SKM-1 treated with dmso at 0.1 percent for 144 hours (cell line): ENCODE results near the gene PEX7.
"Not testable (repeated sequence)": the region's sequence is repeated elsewhere in the genome, so short reads cannot be mapped to it uniquely, and the experiment has no call there.

Experiments used
- DNase-seq: peaks from one replicate; lab custom pipeline; 2025; ENCODE audit not compliant: unreplicated experiment; lab: John Stamatoyannopoulos, UW

The PEX7 gene

DNA sequence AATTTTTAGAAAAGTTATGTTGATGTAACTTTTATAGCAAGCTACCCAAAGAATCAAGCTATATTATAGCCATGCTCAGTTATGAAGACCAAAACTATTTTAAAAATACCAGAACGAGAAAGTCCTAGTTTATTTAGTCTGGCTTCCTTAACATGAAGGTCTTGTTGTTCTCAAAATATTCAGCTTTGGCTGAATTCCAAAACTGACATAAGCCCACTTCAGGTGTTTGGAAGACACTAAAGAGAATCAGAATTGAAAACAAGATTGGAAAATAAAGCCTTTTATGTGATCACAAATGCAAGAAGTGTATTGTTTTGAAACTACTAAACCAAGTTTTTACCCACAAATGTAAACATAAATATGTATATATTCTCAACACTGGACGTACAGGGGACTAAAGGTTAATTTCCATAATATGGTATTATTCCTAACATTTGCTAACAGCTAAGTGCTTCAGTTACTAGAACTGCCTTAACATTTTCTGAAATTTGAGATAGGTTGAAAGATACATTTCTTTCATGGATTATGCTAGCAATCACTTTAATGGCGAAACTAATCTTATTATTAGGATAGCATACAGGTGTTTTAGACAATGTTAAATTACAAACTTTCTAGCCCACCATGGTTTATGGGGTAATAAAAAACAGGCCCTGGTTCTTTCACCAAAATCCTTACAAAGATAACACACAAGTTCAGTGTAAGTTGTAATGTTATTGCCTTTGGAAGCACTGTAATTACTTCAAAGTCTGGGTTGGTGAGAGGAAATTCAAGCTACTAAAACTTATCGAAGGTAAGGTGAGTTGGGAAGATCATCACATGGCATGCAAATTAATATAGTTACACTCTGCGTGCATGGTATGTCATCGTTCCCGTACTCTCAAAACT, 31.7 kb upstream of the PEX7 start:
- DNase-seq = no peak

DNA sequence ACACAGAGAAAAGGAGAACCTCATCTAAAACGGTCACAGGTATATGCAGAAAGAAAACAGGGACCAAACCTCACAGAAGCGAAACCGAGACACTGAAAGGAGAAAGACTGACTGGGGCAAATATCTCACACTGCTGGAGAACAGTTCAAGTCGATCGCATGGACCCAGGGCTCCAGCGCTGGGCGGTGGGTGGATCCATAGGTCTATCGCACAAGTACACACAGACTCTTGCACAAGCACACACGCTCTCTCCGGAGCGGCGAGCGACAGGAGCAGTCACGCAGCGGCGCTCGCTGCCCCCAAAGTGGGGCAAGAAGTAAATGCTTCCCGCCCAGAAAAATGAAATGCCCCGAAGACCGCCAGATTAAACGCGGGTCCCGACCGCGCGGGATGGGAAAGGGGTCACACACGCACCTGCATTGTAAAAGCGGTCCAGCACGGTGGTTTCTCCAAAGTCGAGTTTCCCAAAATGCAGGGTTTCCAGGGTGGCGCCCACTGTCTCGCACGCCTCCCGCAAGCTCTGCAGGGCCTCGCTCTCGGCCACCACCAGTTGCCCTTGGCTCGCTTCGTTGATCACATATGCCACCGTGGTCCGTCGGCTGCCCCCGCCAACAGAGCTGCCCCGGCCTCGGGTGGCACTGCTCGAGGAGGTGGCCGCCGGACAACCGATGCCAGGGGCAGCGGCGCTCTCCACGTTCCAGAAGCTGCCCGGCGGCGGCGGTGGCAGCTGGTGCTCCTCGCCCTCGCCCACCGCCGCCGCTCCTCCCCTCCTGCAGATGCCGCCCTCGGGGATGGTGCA, 30.9 kb upstream of the PEX7 start:
- peak; percentile 77 for DNase-seq

DNA sequence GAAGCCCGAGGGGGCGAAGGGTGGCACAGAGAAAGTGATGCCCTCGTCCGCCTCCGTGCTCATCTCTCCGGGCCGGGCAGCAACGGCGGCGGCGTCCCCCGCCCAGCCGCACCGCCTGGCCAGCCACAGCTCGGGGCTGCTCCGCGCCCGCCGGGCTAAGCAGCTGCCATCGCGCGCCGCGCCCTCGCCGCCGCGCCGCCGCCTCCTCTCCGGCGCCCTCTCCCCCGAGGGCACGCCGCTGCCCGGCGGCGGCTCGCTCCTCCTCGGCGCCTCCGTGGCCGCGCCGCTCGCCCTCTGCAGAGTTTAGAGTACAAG, 30.3 kb upstream of the PEX7 start:
- no peak for DNase-seq

DNA sequence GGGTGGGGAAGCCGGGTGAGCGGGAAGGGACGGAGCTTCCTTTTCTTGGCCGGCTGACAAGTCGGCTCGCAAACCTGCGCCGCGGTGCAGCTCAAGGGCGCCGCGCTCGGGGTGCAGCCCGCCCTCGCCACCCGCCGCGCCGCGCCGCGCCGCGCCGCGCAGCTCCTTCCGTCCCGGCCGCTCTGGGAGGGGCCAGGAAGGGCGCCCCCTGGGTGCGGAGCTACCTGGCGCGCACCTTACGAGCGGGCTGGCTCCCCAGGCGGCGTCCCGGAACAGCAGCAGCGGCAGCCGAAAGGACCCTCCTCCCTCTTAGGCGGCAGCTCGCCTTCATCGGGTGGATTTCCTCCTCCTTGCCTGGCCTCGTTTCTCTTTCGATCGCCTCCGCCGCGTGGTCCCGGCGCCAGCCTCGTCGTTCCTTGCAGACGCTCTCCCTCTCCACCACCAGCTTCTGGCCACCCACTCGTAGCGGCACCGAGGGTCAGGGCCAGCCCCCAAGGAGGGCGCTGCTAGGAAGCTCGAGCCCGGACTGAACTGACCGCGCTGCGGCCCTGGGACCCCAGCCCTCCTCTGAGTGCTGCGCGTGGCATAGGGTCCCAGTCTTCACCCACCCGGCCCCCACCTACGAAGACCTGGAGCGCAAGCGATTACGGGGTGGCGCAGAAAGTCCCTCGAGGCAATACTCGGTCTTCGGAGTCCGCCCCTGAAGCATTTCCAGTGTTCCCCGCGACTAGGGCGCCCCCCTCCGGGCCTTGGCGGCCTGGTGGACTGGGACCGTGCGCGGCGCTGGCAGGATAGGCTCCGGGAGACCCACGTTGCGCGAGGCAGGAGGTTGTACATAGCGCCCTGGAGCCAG, 29.8 kb upstream of the PEX7 start, which contains the start of gene MAP3K5:
Gene MAP3K5, minus strand, starts transcription at position 68 of the 853 bp plus-strand sequence. CDS start 320 bp downstream, outside the sequence.
- DNase-seq = peak; percentile 95

DNA sequence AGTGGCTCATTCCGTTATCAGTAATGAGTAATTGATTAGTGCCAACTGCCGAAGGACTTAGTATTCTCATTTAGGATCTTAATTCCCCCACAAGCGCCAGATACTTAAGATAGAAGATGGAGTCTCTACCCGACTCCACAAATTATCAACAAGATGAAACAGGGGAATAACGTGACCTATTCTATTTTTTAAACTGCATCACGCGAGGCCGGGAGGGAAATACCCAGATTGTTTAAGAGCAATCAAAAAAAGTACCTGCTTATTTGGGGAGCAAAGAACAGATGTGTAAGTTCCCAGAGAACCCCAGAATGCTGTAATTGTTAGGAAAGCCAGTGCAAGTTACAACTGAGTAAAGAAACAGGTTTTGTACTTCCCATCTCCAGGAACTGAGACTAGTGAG, 29.0 kb upstream of the PEX7 start:
- DNase-seq = no peak

DNA sequence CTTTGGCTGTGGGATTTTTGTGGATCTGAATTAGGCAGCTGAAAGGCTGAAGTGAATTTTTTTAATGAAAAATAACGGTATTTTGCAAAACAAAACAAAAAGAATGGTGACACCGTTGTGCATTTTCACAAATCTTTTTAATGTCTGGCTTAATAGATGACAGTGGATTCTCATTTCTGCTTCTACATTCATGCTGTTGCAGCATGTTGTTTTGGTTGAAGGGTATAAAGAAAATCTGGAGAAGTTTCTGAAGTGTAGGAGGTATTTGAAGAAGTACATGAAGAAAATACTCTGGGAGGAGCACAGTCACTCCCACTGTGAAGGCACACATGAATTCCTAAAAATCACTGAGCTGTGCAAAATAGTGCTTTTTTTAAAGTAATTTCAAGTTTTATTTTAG, 27.0 kb upstream of the PEX7 start:
- DNase-seq = no peak

DNA sequence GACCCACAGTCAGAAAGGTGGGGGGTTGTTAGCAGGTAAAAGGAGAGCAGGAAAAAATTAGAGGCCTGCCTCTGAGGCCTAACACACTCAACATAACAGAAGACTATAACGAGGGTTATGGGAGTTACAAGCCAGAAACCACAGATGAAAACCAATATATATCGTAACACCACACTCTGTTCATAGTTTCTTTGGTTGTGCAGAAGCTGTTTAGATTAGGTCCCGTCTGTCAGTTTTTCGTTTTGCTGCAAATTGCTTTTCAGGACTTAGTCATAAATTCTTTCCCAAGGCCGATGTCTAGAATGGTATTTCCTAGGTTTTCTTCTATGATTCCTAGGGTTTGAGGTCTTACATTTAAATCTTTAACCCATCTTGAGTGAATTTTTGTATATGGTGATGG, 26.4 kb upstream of the PEX7 start:
- no peak for DNase-seq

DNA sequence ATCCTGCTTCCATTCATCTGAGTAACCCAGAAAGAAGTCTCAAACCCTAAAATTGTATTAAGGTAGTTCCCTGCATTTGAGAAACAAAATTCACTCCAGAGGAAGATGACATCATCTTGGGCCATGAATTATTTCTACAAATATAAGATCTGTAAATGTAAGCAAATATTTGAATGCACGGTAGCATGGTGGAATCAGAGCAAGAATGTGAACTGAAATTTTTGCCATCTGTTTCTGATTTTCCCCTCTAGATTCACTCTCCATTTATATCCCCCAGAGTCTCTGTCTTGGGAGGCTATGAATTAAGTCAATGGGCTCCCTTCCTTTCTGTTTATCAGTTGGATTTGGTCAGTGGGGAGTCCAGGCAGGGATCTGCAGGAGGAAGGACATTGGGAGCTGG, 24.3 kb upstream of the PEX7 start:
- no peak for DNase-seq

DNA sequence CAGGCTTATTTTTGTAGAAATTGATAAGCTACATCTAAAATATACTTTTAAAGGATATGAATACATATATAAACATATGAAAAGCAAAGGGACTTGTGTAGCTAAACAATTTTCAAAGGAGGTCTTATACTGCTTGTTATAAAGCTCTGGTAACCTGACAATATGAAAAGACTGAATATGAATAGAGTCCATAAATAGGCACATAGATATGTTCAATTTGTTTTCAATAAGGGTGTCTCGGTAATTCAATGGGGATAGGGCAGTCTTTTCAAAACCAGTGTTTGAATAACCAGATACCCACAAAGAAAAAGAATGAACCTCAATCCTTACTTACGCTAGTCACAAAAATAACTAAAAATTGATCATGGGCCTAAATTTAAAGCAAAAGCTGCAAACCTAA, 20.8 kb upstream of the PEX7 start:
- no peak for DNase-seq

DNA sequence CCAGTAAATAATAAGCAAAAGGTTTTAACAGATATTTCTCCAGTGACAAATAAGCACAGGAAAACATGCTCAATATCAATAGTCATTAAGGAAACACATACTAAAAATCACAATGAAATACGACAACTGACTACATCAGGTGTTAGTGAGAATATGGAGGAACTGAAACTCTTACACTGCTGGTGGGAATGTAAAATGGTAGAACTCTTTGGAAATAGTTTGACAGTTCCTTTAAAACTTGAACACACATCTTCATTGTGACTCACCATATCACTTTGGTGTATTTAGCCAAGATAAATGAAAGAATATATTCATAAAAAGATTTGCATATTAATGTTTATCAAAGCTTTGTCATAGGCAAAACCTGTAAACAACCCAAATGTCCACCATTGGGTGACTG, 18.8 kb upstream of the PEX7 start:
- no peak for DNase-seq

DNA sequence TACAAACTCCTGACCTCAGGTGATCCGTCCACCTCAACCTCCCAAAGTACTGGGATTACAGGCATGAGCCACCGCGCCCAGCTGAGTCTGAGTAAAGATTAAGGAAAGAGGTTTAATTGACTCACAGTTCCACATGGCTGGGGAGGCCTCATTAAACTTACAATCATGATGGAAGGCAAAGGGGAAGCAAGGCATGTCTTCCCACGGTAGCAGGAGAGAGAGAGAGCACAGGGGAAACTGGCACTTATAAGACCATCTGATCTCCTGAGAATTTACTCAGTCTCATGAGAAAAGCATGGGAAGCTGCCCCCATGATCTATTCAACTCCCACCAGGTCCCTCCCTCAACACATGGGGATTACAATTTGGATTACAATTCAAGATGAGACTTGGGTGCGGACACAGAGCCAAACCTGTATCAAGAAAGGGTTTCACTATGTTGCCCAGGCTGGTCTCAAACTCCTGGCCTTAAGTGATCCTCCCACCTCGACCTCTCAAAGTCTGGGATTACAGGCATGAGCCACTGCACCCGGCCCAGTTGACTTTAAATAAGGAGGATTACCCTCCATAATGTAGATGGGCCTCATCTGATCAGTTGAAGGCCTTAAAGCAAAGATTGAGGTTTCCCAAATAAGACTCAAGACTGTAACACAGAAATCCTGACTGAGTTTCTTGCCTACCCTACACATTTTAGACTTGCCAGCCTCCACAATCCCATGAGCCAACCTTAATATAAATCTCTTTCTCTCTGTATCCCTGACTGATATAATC, 13.1 kb upstream of the PEX7 start:
- no peak for DNase-seq

DNA sequence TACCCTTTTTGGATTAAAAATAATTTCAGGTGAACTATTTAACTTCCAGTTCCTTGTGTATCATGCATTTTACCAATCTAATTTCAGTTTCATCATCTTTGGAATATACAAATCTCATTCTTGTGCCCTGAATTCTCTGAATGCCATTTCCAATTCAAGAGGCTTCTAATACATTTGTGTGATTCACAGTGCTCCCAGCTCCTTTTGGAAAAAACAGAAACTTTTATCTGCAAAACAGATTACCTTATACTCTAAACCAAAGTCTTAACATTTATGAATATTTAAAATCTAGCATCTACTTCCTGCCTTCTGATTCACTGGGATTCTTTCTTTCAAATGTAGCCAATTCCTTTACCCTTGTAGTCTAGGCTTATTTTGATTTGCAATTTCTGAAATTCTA, 11.1 kb upstream of the PEX7 start:
- no peak for DNase-seq

DNA sequence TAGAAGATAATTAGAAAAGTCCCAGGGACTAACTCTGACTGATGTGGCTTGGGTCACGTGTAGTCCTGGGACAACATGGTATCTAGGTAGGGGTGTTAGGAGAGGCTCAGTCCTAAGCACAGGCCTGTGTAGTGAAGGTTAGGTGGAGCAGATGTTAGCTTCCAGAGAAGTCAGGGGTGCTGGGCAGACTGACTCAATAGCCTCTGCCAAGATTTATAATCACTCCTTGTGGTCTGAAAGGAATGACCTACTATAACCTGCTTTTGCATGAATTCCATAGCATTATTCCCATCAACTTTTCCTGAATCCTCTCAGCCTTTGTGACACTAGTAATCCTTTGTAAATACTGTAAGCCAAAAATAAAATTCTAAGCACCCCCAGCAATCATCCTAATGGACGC, 10.2 kb upstream of the PEX7 start:
- DNase-seq = no peak

DNA sequence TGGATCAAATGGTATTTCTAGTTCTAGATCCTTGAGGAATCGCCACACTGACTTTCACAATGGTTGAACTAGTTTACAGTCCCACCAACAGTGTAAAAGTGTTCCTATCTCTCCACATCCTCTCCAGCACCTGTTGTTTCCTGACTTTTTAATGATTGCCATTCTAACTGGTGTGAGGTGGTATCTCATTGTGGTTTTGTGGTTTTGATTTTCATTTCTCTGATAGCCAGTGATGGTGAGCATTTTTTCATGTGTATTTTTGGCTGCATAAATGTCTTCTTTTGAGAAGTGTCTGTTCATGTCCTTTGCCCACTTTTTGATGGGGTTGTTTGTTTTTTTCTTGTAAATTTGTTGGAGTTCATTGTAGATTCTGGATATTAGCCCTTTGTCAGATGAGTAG, 6.8 kb upstream of the PEX7 start:
- DNase-seq = not testable (repeated sequence)

DNA sequence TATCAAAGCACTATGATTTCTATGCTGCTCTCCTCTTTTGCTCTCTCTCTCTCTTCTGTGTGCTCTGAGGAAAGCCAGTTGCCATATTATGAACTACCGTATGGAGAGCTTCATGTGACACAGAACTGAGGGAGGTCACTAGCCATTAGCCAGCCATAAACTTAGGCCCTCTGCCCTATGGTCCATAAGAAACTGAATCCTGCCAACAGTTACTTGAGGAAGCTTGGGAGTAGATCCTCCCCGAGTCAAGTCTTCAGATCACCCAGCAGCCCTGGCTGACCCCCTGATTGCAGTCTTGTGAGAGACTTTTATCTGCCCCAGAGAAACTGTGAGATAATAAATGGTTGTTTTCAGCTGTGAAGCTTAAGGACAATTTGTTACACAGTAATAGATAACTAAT, 5.7 kb upstream of the PEX7 start:
- no peak for DNase-seq

DNA sequence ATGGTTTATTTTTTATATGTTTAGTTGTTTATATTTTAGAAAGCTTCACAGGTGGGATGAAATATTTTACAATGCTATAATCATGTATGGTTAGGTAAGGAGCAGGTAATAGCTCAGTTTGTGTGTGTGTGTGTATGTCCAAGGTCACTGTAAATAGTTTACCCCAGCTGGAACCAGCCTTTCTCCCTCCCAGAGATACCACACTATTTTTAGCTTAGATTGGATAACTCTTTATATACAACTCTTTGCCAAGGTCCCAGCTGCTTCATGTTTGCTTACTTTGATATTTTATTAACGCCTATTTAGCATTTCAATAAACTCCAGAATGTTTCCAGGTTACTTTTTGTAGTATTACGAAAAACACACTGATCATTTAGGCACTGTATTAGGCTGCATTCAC, 1.8 kb upstream of the PEX7 start:
- DNase-seq = no peak

DNA sequence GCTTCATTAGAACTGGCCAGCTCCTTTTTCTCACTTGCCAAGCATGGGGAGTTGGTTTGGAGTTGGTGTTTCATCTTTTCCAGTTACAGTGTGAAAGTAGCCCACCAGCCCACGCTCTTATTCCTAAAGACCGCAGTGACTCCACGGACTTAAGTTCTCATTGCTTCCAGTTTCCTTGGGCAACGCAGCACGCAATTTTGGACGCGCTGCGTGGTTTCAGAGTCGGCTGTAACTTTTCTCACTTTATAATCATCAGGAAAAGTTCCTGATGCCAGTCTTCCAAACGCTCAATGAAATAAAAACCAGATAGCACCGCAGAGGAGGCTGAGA, 381 bp upstream of the PEX7 start:
- DNase-seq = no peak

DNA sequence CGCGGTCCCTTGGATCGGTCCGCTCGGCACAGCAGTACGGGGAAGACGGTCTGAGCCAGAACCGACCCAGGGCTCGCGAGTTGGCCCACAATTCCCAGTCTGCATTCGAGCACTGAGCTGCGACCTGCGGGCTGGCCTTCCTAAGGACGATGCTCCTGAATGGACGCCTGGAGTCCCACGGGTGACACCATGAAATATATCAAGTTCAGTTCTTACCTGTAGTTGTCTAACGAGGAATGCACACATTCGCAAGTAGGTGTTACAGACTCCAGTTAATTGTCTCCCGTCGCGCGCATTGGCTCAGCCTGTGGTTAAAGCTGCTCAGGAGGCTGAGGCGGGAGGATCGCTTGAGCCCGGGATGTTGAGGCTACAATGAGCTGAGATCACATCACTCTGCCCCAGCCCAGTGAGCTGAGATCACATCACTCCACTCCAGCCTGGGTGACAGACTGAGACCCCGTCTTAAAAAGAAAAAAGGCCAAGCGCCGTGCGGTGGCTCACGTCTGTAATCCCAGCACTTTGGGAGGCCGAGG, 802 bp downstream of the PEX7 start:
- DNase-seq = no peak

DNA sequence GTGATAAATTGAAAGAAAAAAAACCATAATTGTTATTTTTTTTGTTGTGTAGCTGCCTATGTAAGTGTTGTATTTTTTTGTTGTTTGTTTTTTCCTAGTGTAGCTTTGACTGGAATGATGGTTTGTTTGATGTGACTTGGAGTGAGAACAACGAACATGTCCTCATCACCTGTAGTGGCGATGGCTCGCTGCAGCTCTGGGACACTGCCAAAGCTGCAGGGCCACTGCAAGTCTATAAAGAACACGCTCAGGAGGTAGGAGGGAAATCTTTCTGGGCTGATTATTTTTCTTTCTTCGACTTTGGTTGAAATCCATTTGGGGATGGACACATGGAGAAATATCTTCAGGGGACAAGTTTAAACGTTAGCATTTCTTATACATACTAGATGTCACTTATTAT, 3.8 kb downstream of the PEX7 start:
- DNase-seq = no peak

DNA sequence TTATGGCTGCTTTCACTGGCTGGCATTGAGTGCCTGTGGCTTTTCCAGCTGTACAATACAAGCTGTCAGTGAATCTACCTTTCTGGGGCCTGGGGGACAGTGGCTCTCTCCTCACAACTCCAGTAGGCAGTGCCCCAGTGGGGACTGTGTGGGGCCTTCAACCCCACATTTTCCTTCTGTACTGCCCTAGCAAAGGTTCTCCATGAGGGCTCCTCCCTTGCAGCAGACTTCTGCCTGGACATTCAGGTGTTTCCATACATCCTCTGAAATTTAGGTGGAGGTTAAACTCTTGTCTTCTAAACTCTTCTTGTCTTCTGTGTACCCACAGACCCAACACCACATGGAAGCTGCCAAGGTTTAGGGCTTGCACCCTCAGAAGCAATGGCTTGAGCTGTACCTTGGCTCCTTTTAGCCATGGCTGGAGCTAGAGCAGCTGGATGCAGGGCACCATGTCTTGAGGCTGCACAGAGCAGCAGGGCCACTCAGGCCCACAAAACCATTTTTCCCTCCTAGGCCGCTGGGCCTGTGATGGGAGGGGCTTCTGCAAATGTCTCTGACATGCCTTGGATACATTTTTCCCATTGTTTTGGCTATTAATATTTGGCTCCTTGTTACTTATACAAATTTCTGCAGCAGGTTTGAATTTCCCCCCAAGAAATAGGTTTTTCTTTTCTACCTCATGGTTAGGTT, 9.6 kb downstream of the PEX7 start:
- DNase-seq = no peak
